GM10847 (cell line): ENCODE data around the gene HTR3C.

ENCODE experiments used
- POLR2A ChIP-seq: IDR thresholded peaks from 2 replicates; pipeline ENCODE4 v1.6.1; 2011; ENCODE audit not compliant: insufficient read length; ENCODE audit errors: extremely low read depth

Gene HTR3C

GRCh38 chr3:184052767-184053166, at the start of gene HTR3C:
TSS of gene HTR3C (plus strand) at chr3:184053047. CDS start at chr3:184053081, 34 bp downstream.
- TF ChIP-seq POLR2A: no peak

- TF ChIP-seq POLR2A: no peak
These were observed 49.5 kb upstream of the HTR3C start for GRCh38 chr3:184003187-184003967.

- no peak for TF ChIP-seq POLR2A
These were observed 48.4 kb upstream of the HTR3C start for GRCh38 chr3:184004476-184004875.

GRCh38 chr3:184005941-184006507, 46.8 kb upstream of the HTR3C start:
- no peak for TF ChIP-seq POLR2A

GRCh38 chr3:184008161-184008560, 44.7 kb upstream of the HTR3C start:
- no peak for TF ChIP-seq POLR2A

- no peak for TF ChIP-seq POLR2A
These were observed 41.5 kb upstream of the HTR3C start for GRCh38 chr3:184011230-184011876.

- TF ChIP-seq POLR2A: no peak
These were observed 40.6 kb upstream of the HTR3C start for GRCh38 chr3:184011937-184012889.

GRCh38 chr3:184015381-184016019, 37.3 kb upstream of the HTR3C start:
- no peak for TF ChIP-seq POLR2A

- no peak for TF ChIP-seq POLR2A
These were observed 36.7 kb upstream of the HTR3C start for GRCh38 chr3:184016169-184016570.

- no peak for TF ChIP-seq POLR2A
These were observed 35.8 kb upstream of the HTR3C start for GRCh38 chr3:184016811-184017671.

- peak; percentile 38 for TF ChIP-seq POLR2A
These were observed 35.0 kb upstream of the HTR3C start, which contains the start of gene ABCC5 for GRCh38 chr3:184017672-184018423. TSS of gene ABCC5 (minus strand) at chr3:184017884. CDS start at chr3:184014392, 3,492 bp downstream.

- TF ChIP-seq POLR2A: no peak
These were observed 34.3 kb upstream of the HTR3C start for GRCh38 chr3:184018424-184018973.

- TF ChIP-seq POLR2A: no peak
These were observed 30.5 kb upstream of the HTR3C start for GRCh38 chr3:184022323-184022722.
